Vagina (tissue), 2 donors: Measurements from ENCODE around the gene KIAA1671.

Experiments
- CTCF ChIP-seq, 3 experiments: fragments of 450-650 bp in 2 of 3; fragments of 200-600 bp in 1 of 3; sonication (generic) in 1 of 3; IDR thresholded peaks; one replicate each; pipeline ENCODE4 v1.5.1; 2017 to 2019; ENCODE audit warnings: antibody characterized with exemption in 3 of 3, mild to moderate bottlenecking in 2 of 3, moderate library complexity in 2 of 3
- POLR2A ChIP-seq, 2 donors: fragments of 450-650 bp; IDR thresholded peaks; one replicate each; pipeline ENCODE4 v1.6.1; 2017; ENCODE audit warnings: antibody characterized with exemption in 2 of 2, mild to moderate bottlenecking in 2 of 2, moderate library complexity in 2 of 2

- no peak for TF ChIP-seq CTCF (IDR thresholded peaks at IDR 0.05)
- no peak for TF ChIP-seq POLR2A (IDR thresholded peaks at IDR 0.05)
Measured at GRCh38 chr22:24953384-24954113, 1.0 kb downstream of the KIAA1671 start.
